Umbilical cord (tissue), 2 donors: ENCODE measurements around the gene PCARE. TPM values are rescaled to one million over a fixed set of nuclear protein-coding genes. Genes with fewer than 3 reads are reported as not detected.
A peak's percentile ranks its signal among the peaks of the same experiment; 100 is the strongest.
"Not testable (repeated sequence)": the region's sequence is repeated elsewhere in the genome, so short reads cannot be mapped to it uniquely, and the experiment has no call there.

ENCODE experiments used
- DNase-seq: peaks from one replicate; pipeline ENCODE4 v3.0.0-alpha.2; 2015; ENCODE audit warnings: low spot score
- total RNA-seq: library from RNA; depleted of rRNA; stranded (reverse); fragments of >200 nt; gene quantifications from one replicate; pipeline ENCODE4 v1.2.3, GENCODE V29; 2014; ENCODE audit warnings: low replicate concordance; ENCODE audit not compliant: insufficient read depth

The PCARE gene
- total RNA-seq = 1.4 TPM

- DNase-seq = no peak
Measured at GRCh38 chr2:29074411-29074810, at the start of gene PCARE. PCARE (minus strand) TSS chr2:29074523; CDS start chr2:29074261, 262 bp downstream.

GRCh38 chr2:29123617-29124349 is 49.5 kb upstream of the PCARE start:
- DNase-seq = no peak

- DNase-seq = no peak
Measured at GRCh38 chr2:29120846-29121245, 46.5 kb upstream of the PCARE start.

- DNase-seq = no peak
Measured at GRCh38 chr2:29119211-29119610, 44.9 kb upstream of the PCARE start.

- DNase-seq = no peak
Measured at GRCh38 chr2:29117636-29118303, 43.4 kb upstream of the PCARE start.

- DNase-seq = peak; percentile 46
Measured at GRCh38 chr2:29115797-29116781, 41.8 kb upstream of the PCARE start.

- DNase-seq = peak; percentile 39
Measured at GRCh38 chr2:29114946-29115609, 40.8 kb upstream of the PCARE start, which contains the start of gene CLIP4. CLIP4 (plus strand) TSS chr2:29115415; CDS start chr2:29121389, 5,974 bp downstream.

- DNase-seq = no peak
Measured at GRCh38 chr2:29114586-29114945, 40.2 kb upstream of the PCARE start.

GRCh38 chr2:29113891-29114321 is 39.6 kb upstream of the PCARE start:
- peak; percentile 75 for DNase-seq

- DNase-seq = no peak
Measured at GRCh38 chr2:29113027-29113686, 38.8 kb upstream of the PCARE start.

GRCh38 chr2:29112379-29112778 is 38.1 kb upstream of the PCARE start:
- DNase-seq = no peak

GRCh38 chr2:29110916-29111535 is 36.7 kb upstream of the PCARE start:
- DNase-seq = no peak

- DNase-seq = no peak
Measured at GRCh38 chr2:29109246-29109645, 34.9 kb upstream of the PCARE start.

- no peak for DNase-seq
Measured at GRCh38 chr2:29108225-29108624, 33.9 kb upstream of the PCARE start.

GRCh38 chr2:29107547-29107946 is 33.2 kb upstream of the PCARE start:
- DNase-seq = not testable (repeated sequence)

GRCh38 chr2:29106980-29107388 is 32.7 kb upstream of the PCARE start:
- no peak for DNase-seq

GRCh38 chr2:29106256-29106655 is 31.9 kb upstream of the PCARE start:
- DNase-seq = no peak

GRCh38 chr2:29105375-29105774 is 31.1 kb upstream of the PCARE start:
- no peak for DNase-seq

GRCh38 chr2:29104688-29105087 is 30.4 kb upstream of the PCARE start:
- DNase-seq = no peak

- DNase-seq = no peak
Measured at GRCh38 chr2:29100564-29100963, 26.2 kb upstream of the PCARE start.
